H9 (cell line): Measurements from ENCODE around the gene ZNF335. TPM values are rescaled to one million over a fixed set of nuclear protein-coding genes. Genes with fewer than 3 reads are reported as not detected.

Experiments
- DNase-seq: peaks from one replicate; pipeline ENCODE4 v3.0.0-alpha.2; 2017
- H2AFZ ChIP-seq: one replicate; pipeline ENCODE4 v1.6.1; 2013; ENCODE audit warnings: mild to moderate bottlenecking, low read length, control low read depth, moderate library complexity
- H2AK5ac ChIP-seq: 2 replicates; pipeline ENCODE4 v1.6.1; 2013; ENCODE audit warnings: low read length, control low read depth, mixed read lengths; ENCODE audit not compliant: insufficient read length
- H2BK120ac ChIP-seq: one replicate; pipeline ENCODE4 v1.6.1; 2013; ENCODE audit warnings: low read depth, mild to moderate bottlenecking, low read length, control low read depth, inconsistent platforms; ENCODE audit not compliant: poor library complexity, severe bottlenecking
- H2BK12ac ChIP-seq: 2 replicates; pipeline ENCODE4 v1.6.1; 2013; ENCODE audit warnings: low read length, control low read depth, mixed read lengths, low read depth; ENCODE audit not compliant: insufficient read length
- H2BK15ac ChIP-seq: 2 replicates; pipeline ENCODE4 v1.6.1; 2013; ENCODE audit warnings: low read depth, low read length, control low read depth
- H2BK20ac ChIP-seq: one replicate; pipeline ENCODE4 v1.6.1; 2013; ENCODE audit warnings: low read depth, mild to moderate bottlenecking, low read length, control low read depth, inconsistent platforms; ENCODE audit not compliant: poor library complexity, severe bottlenecking
- H2BK5ac ChIP-seq: 2 replicates; pipeline ENCODE4 v1.6.1; 2013; ENCODE audit warnings: low read length, control low read depth, mixed read lengths; ENCODE audit not compliant: insufficient read length
- H3K14ac ChIP-seq: 2 replicates; pipeline ENCODE4 v1.6.1; 2013; ENCODE audit warnings: low read length, control low read depth; ENCODE audit not compliant: insufficient read depth
- H3K18ac ChIP-seq: 2 replicates; pipeline ENCODE4 v1.6.1; 2013; ENCODE audit warnings: low read depth, mild to moderate bottlenecking, mixed read lengths, low read length, control low read depth; ENCODE audit not compliant: insufficient read length
- H3K23ac ChIP-seq: 2 replicates; pipeline ENCODE4 v1.6.1; 2013; ENCODE audit warnings: low read length, control low read depth, mixed read lengths, low read depth; ENCODE audit not compliant: insufficient read length
- H3K23me2 ChIP-seq: 2 replicates; pipeline ENCODE4 v1.6.1; 2013; ENCODE audit warnings: low read depth, mild to moderate bottlenecking, mixed read lengths, low read length, control low read depth; ENCODE audit not compliant: insufficient read length, poor library complexity, severe bottlenecking
- H3K27ac ChIP-seq: 2 replicates; pipeline ENCODE4 v1.5.1; 2013; ENCODE audit warnings: low read length, control low read depth, mixed read lengths, low read depth; ENCODE audit not compliant: insufficient read length
- H3K27me3 ChIP-seq: 2 replicates; pipeline ENCODE4 v1.6.1; 2013; ENCODE audit warnings: low read length, control low read depth, inconsistent platforms; ENCODE audit not compliant: insufficient read depth
- H3K4ac ChIP-seq: 2 replicates; pipeline ENCODE4 v1.6.1; 2013; ENCODE audit warnings: low read depth, mild to moderate bottlenecking, control low read depth, inconsistent platforms, low read length, moderate library complexity
- H3K4me1 ChIP-seq: 2 replicates; pipeline ENCODE4 v1.6.1; 2013; ENCODE audit warnings: low read length, control low read depth, inconsistent platforms; ENCODE audit not compliant: insufficient read depth
- H3K4me2 ChIP-seq: 2 replicates; pipeline ENCODE4 v1.6.1; 2013; ENCODE audit warnings: low read length, control low read depth, mixed read lengths; ENCODE audit not compliant: insufficient read length, insufficient read depth
- H3K56ac ChIP-seq: 2 replicates; pipeline ENCODE4 v1.6.1; 2013; ENCODE audit warnings: low read depth, mild to moderate bottlenecking, mixed read lengths, low read length, control low read depth; ENCODE audit not compliant: insufficient read length
- H3K79me1 ChIP-seq: 2 replicates; pipeline ENCODE4 v1.6.1; 2013; ENCODE audit warnings: low read depth, mild to moderate bottlenecking, moderate library complexity, low read length, control low read depth, inconsistent platforms; ENCODE audit not compliant: insufficient read depth, poor library complexity, severe bottlenecking
- H3K79me2 ChIP-seq: 2 replicates; pipeline ENCODE4 v1.6.1; 2013; ENCODE audit warnings: low read length, control low read depth, inconsistent platforms; ENCODE audit not compliant: insufficient read depth
- H3K9ac ChIP-seq: 2 replicates; pipeline ENCODE4 v1.6.1; 2013; ENCODE audit warnings: low read length, control low read depth, mixed read lengths; ENCODE audit not compliant: insufficient read length; ENCODE audit errors: extremely low read depth
- H3K9me3 ChIP-seq: one replicate; pipeline ENCODE4 v1.6.1; 2013; ENCODE audit warnings: low read depth, low read length, inconsistent platforms; ENCODE audit not compliant: control insufficient read depth
- H3T11ph ChIP-seq: one replicate; pipeline ENCODE4 v1.6.1; 2013; ENCODE audit warnings: mild to moderate bottlenecking, low read length, control low read depth, inconsistent platforms
- H4K20me1 ChIP-seq: one replicate; pipeline ENCODE4 v1.6.1; 2013; ENCODE audit not compliant: control insufficient read depth, insufficient read length, insufficient read depth
- H4K5ac ChIP-seq: 2 replicates; pipeline ENCODE4 v1.6.1; 2013; ENCODE audit warnings: low read depth, mild to moderate bottlenecking, mixed read lengths, low read length, control low read depth; ENCODE audit not compliant: insufficient read length
- H4K8ac ChIP-seq: replicated peaks from 2 replicates; pipeline ENCODE4 v1.6.1; 2013; ENCODE audit warnings: low read length, control low read depth, mixed read lengths, low read depth; ENCODE audit not compliant: insufficient read length
- H4K91ac ChIP-seq: 2 replicates; pipeline ENCODE4 v1.6.1; 2013; ENCODE audit warnings: low read depth, mild to moderate bottlenecking, moderate library complexity, mixed read lengths, low read length, control low read depth; ENCODE audit not compliant: insufficient read length
- H3K27ac Mint-ChIP-seq, 3 experiments: 2 replicates in 2 of 3; 3 replicates in 1 of 3; pipeline ENCODE4 v1.8.0; 2020 to 2021; ENCODE audit warnings: mixed read lengths in 3 of 3, mild to moderate bottlenecking in 1 of 3, moderate library complexity in 1 of 3
- H3K27me3 Mint-ChIP-seq: 2 replicates; pipeline ENCODE4 v1.8.0; 2021; ENCODE audit warnings: low read depth, mild to moderate bottlenecking, moderate library complexity, mixed read lengths
- H3K36me3 Mint-ChIP-seq, 3 experiments: 2 replicates in 2 of 3; 3 replicates in 1 of 3; pipeline ENCODE4 v1.8.0; 2020 to 2021; ENCODE audit warnings: low read depth in 3 of 3, mixed read lengths in 3 of 3; ENCODE audit not compliant: insufficient read depth in 1 of 3
- H3K4me1 Mint-ChIP-seq, 2 experiments: 2 replicates each; pipeline ENCODE4 v1.8.0; 2020; ENCODE audit warnings: mixed read lengths in 2 of 2
- H3K4me3 Mint-ChIP-seq, 2 experiments: 2 replicates in 1 of 2; 3 replicates in 1 of 2; pipeline ENCODE4 v1.8.0; 2020 to 2021; ENCODE audit warnings: mild to moderate bottlenecking in 2 of 2, mixed read lengths in 2 of 2, moderate library complexity in 1 of 2
- H3K9me3 Mint-ChIP-seq, 2 experiments: 2 replicates in 1 of 2; 3 replicates in 1 of 2; pipeline ENCODE4 v1.8.0; 2020; ENCODE audit warnings: mild to moderate bottlenecking in 2 of 2, mixed read lengths in 2 of 2, moderate library complexity in 1 of 2
- CTCF ChIP-seq: fragments of 200-600 bp; sonication (generic); conservative IDR thresholded peaks from 3 replicates; pipeline ENCODE4 v1.8.0; 2021; ENCODE audit warnings: antibody characterized with exemption, mild to moderate bottlenecking
- WGBS: extraction: QIAGEN DNeasy Blood & Tissue Kit; methylation state at CpG from one replicate; pipeline ENCODE4 v1.1.7; 2013; ENCODE audit warnings: missing lambda C conversion rate, low lambda C conversion rate, mixed read lengths; ENCODE audit not compliant: insufficient read length; ENCODE audit errors: extremely low coverage; 5-methylcytosine and 5-hydroxymethylcytosine counted together
- total RNA-seq: library from RNA; stranded (reverse); gene quantifications from 2 replicates; pipeline ENCODE4 v1.2.1, GENCODE V29; 2021

ZNF335 gene
- total RNA-seq, 1 experiment from 2014 or later = 21.1 TPM

- H3K4me3 Mint-ChIP-seq = no peak overlapping the region
- Histone ChIP-seq H3K23ac (no peak overlapping the region), H2AFZ (no peak overlapping the region), H4K20me1 (peaks cover 2% of the 10 kb centered on the region), H3K4me1 (no peaks in the 10 kb centered on the region), H2BK20ac (no peak overlapping the region), H3K18ac (no peak overlapping the region), H4K5ac (no peak overlapping the region), H3K56ac (no peak overlapping the region), H3K9me3 (no peaks in the 10 kb centered on the region), H2BK15ac (no peak overlapping the region), H3K4ac (no peak overlapping the region), H3T11ph (no peak overlapping the region), H3K4me2 (no peak overlapping the region), H3K79me1 (no peaks in the 10 kb centered on the region), H3K79me2 (no peaks in the 10 kb centered on the region), H3K27me3 (no peaks in the 10 kb centered on the region), H2BK12ac (no peak overlapping the region), H3K14ac (no peak overlapping the region), H2BK5ac (no peak overlapping the region), H3K27ac (no peak overlapping the region), H4K8ac (no peak overlapping the region), H2BK120ac (no peak overlapping the region), H3K23me2 (no peaks in the 10 kb centered on the region), H3K9ac (no peak overlapping the region), H4K91ac (no peak overlapping the region), H2AK5ac (no peak overlapping the region)
- H3K36me3 Mint-ChIP-seq = peaks cover 17 to 50% (median 29%) of the 10 kb centered on the region in 3 experiments; a peak in 6 of 7 replicates
- no peak for DNase-seq
- no peaks in the 10 kb centered on the region for H3K9me3 Mint-ChIP-seq
- H3K27me3 Mint-ChIP-seq = no peaks in the 10 kb centered on the region; the same call in 1 of the 2 replicates
- peak overlapping the region in 2 of 3 experiments; percentile 57 to 89; a peak in 2 of 7 replicates for H3K27ac Mint-ChIP-seq
- no peak for TF ChIP-seq CTCF
- no CpG with 5 or more reads among the region's 19 CpGs for WGBS
- H3K4me1 Mint-ChIP-seq = peaks cover 0 to 4% of the 10 kb centered on the region in 2 experiments; a peak in 1 of 4 replicates
These were observed 19.8 kb downstream of the ZNF335 start for GRCh38 chr20:45951925-45952834.
